Activated T-helper 17 cell treated with anti-CD3 and anti-CD28 coated beads, Interleukin-2, amount 50 U/mL, for 72 hours (primary cell): ENCODE results near the gene SYTL5. TPM values are rescaled to one million over a fixed set of nuclear protein-coding genes. Genes with fewer than 3 reads are reported as not detected.

Experiments
- ATAC-seq: fragments of 150-1000 bp; cut with Tn5 transposase; replicated peaks from 2 replicates; pipeline ENCODE4 v1.10.0; 2021; ENCODE audit warnings: mild to moderate bottlenecking, moderate library complexity
- H3K27ac Mint-ChIP-seq: one replicate; pipeline ENCODE4 v1.8.0; 2022; ENCODE audit warnings: mixed read lengths
- H3K27me3 Mint-ChIP-seq: one replicate; pipeline ENCODE4 v1.8.0; 2022; ENCODE audit warnings: mixed read lengths
- H3K36me3 Mint-ChIP-seq: one replicate; pipeline ENCODE4 v1.8.0; 2022; ENCODE audit warnings: low read depth, mild to moderate bottlenecking, mixed read lengths
- H3K4me1 Mint-ChIP-seq: one replicate; pipeline ENCODE4 v1.8.0; 2022; ENCODE audit warnings: mixed read lengths
- H3K4me3 Mint-ChIP-seq: one replicate; pipeline ENCODE4 v1.8.0; 2022; ENCODE audit warnings: mild to moderate bottlenecking, mixed read lengths
- H3K9me3 Mint-ChIP-seq: one replicate; pipeline ENCODE4 v1.8.0; 2022; ENCODE audit warnings: mixed read lengths
- total RNA-seq, 2 donors: library from RNA; stranded (reverse); gene quantifications; one replicate each; pipeline ENCODE4 v1.2.3, GENCODE V29; 2022

Gene SYTL5
- total RNA-seq, 2 donors from 2014 or later = 0.06 to 0.26 TPM

GRCh38 chrX:38165023-38165422 is 158.7 kb downstream of the SYTL5 start:
- H3K27me3 Mint-ChIP-seq = no peaks in the 10 kb centered on the region

GRCh38 chrX:38166478-38167083 is 160.2 kb downstream of the SYTL5 start:
- H3K4me3 Mint-ChIP-seq = no peak overlapping the region
- no peaks in the 10 kb centered on the region for H3K36me3 Mint-ChIP-seq
- ATAC-seq = no peak
- no peaks in the 10 kb centered on the region for H3K4me1 Mint-ChIP-seq
- no peaks in the 10 kb centered on the region for H3K27me3 Mint-ChIP-seq
- no peak overlapping the region for H3K27ac Mint-ChIP-seq
- H3K9me3 Mint-ChIP-seq = no peaks in the 10 kb centered on the region

More at GRCh38 chrX:38165023-38165422, 158.7 kb downstream of the SYTL5 start:
- ATAC-seq = no peak
- no peaks in the 10 kb centered on the region for H3K9me3 Mint-ChIP-seq
- no peak overlapping the region for H3K27ac Mint-ChIP-seq
- no peak overlapping the region for H3K4me3 Mint-ChIP-seq
- no peaks in the 10 kb centered on the region for H3K4me1 Mint-ChIP-seq
- no peaks in the 10 kb centered on the region for H3K36me3 Mint-ChIP-seq

DNA sequence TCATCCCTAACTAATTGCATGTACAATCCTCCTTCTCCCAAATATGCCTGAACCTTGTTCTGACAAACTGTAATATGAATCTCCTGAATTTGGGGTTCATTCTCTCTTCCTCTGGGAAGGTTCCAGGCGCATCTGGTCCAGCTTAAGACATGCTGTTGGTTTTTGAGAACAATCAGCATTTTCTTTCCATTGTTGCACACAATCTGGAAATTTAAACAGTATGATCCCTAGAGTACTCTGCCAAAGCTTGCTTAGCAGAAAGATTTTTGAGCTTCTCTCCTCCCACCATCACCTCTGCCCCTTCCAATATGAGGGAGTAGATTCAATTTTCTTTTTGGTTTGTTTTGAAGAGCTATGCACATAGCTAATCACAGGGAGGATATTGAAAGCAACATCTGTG is 164.2 kb downstream of the SYTL5 start:
- Mint-ChIP-seq H3K4me3 (no peak overlapping the region), H3K27me3 (no peaks in the 10 kb centered on the region), H3K36me3 (no peaks in the 10 kb centered on the region), H3K27ac (no peak overlapping the region), H3K4me1 (no peaks in the 10 kb centered on the region), H3K9me3 (no peaks in the 10 kb centered on the region)
- no peak for ATAC-seq

DNA sequence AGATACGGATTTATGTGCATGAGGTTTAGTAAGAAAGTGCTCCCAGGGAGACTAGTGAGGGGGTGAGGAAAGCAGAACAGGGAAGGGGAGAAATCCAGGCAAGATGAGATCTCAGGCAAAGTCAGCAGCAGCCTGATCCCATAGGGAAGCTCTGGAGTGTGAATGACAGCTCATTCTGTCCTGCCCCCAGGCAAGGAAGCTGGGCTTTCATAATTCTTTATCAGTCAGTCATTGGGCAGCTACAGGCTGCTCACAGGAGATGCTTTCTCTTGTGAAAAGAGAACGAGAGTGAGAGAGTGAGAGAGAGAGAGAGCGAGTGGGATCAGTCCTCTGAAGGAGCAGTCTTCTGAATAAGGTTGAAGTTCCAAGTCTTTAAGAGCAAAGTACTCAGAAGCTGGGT is 166.2 kb downstream of the SYTL5 start:
- Mint-ChIP-seq H3K27ac (no peak overlapping the region), H3K27me3 (no peaks in the 10 kb centered on the region), H3K9me3 (no peaks in the 10 kb centered on the region)

DNA sequence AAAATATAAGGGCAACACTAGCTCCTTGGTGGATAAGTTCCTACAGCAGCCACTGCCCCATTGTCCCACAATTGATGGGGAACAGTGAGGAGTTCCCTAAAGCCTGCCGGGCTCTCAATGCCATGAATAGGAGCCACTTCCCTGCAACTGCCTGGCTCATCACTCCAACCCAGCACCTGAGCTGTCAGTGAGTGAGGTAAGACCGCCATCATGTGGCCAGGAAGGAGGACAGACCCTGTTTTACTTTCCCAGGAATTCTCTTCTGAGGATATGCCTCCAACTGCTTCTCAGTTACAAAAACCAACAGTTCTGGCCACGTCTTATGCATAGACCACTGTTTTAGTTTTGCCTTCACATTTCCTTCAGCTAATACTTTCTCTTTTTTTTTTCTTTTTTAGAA is 168.8 kb downstream of the SYTL5 start:
- Mint-ChIP-seq H3K4me1 (no peaks in the 10 kb centered on the region), H3K27me3 (peaks cover under 1% of the 10 kb centered on the region), H3K9me3 (no peaks in the 10 kb centered on the region), H3K4me3 (no peak overlapping the region), H3K27ac (no peak overlapping the region), H3K36me3 (no peaks in the 10 kb centered on the region)
- no peak for ATAC-seq

More for the DNA sequence above, 166.2 kb downstream of the SYTL5 start:
- no peak for ATAC-seq
- Mint-ChIP-seq H3K4me1 (no peaks in the 10 kb centered on the region), H3K36me3 (no peaks in the 10 kb centered on the region), H3K4me3 (no peak overlapping the region)

DNA sequence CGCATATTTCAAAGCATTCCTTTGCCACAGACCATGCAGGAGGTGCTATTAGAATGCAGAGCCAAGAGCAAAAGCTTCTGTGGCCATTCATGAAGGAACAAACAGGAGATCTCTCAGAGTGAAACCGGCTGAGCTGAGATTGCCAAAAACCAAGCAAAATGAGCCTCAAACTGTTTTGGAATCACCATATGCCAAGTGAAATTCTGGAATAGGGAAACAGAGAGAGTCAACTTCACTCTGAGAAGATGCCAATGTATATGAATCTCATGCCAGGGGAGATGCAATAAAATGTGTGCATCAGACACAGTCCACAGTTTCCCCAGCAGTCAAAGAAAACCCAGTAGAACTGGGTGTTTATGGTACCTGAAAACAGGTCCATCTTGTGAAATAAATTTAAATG is 172.0 kb downstream of the SYTL5 start:
- Mint-ChIP-seq H3K27ac (no peak overlapping the region), H3K27me3 (peaks cover 5% of the 10 kb centered on the region), H3K4me3 (no peak overlapping the region), H3K36me3 (no peaks in the 10 kb centered on the region), H3K9me3 (no peaks in the 10 kb centered on the region), H3K4me1 (no peaks in the 10 kb centered on the region)
- ATAC-seq = no peak

Other genes starting within 250 kb of the SYTL5 start
- gene CYBB, start 226.5 kb upstream of the SYTL5 start, total RNA-seq = under 1 TPM in 1 of 2 donors, not detected in 1; 0.24 TPM
- gene DYNLT3, start 159.0 kb upstream of the SYTL5 start, total RNA-seq = 10 to 100 TPM; 16.9 to 55.8 TPM
- gene SRPX, start 214.3 kb downstream of the SYTL5 start, total RNA-seq = 1 to 10 TPM in 1 of 2 donors, under 1 TPM in 1; 0.65 to 1.4 TPM